OCI-LY7 (cell line): ENCODE data around the gene COL25A1.

Experiments used
- EZH2phosphoT487 ChIP-seq: fragments of 200-600 bp; sonication (generic); IDR thresholded peaks from 2 replicates; pipeline ENCODE4 v1.6.1; 2018; ENCODE audit warnings: low read depth, borderline replicate concordance, mild to moderate bottlenecking, mixed run types, antibody characterized with exemption, low read length, moderate library complexity, mixed read lengths
- TF ChIP-seq, protein P1 (sequence below): fragments of 200-600 bp; sonication (generic); conservative IDR thresholded peaks from 2 replicates; pipeline ENCODE4 v1.5.1; 2014; ENCODE audit warnings: mild to moderate bottlenecking, antibody characterized with exemption, low read length, moderate library complexity, mixed read lengths

DNA sequence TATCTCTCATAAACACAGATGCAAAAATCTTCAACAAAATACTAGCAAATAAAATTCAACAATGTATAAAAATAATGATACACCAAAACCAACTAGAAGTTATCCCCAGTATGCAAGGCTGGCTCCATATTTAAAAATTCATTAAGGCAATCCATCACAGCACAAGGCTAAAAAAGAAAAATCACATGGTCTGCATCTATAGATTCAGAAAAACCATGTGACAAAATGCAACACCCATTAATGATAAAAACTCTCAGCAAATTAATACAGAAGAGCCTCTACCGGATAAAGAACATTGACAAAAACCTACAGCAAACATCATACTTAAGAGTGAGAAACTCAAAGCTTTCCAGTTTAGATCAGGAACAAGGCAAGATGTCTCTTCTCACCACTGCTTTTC lies 182.6 kb downstream of the COL25A1 start:
- TF ChIP-seq, protein P1, sequence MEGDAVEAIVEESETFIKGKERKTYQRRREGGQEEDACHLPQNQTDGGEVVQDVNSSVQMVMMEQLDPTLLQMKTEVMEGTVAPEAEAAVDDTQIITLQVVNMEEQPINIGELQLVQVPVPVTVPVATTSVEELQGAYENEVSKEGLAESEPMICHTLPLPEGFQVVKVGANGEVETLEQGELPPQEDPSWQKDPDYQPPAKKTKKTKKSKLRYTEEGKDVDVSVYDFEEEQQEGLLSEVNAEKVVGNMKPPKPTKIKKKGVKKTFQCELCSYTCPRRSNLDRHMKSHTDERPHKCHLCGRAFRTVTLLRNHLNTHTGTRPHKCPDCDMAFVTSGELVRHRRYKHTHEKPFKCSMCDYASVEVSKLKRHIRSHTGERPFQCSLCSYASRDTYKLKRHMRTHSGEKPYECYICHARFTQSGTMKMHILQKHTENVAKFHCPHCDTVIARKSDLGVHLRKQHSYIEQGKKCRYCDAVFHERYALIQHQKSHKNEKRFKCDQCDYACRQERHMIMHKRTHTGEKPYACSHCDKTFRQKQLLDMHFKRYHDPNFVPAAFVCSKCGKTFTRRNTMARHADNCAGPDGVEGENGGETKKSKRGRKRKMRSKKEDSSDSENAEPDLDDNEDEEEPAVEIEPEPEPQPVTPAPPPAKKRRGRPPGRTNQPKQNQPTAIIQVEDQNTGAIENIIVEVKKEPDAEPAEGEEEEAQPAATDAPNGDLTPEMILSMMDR, result no peak
- TF ChIP-seq EZH2phosphoT487, result no peak
